ENCODE measurements around the gene DNMT3A.

The DNMT3A gene

DNA sequence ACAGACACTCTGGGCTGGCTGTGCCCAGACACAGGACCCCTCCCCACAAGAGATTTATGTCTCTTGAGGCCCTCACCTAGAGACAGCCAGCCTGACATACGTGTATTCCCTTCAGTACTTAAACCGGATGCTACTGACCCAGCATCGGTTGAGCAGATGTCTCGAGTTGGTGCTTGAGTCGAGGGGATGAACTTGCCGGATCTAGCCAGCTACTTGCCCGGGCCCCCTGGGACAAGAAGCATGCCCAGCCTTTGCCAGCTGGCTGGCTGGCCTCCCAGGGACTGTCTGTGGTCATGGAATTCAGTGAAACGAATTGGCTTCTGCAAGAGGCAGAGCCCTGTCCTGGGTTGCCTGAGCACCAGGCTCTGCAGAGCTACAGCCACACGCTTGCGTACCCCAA, 36.0 kb downstream of the DNMT3A start:
- TF ChIP-seq GATA1 (IDR thresholded peaks at IDR 0.05; ENCODE audit: low read depth, low read length) (no peak), POLR2A (IDR thresholded peaks at IDR 0.05; ENCODE audit: low read length) (no peak)
- no peak for DNase-seq

DNA sequence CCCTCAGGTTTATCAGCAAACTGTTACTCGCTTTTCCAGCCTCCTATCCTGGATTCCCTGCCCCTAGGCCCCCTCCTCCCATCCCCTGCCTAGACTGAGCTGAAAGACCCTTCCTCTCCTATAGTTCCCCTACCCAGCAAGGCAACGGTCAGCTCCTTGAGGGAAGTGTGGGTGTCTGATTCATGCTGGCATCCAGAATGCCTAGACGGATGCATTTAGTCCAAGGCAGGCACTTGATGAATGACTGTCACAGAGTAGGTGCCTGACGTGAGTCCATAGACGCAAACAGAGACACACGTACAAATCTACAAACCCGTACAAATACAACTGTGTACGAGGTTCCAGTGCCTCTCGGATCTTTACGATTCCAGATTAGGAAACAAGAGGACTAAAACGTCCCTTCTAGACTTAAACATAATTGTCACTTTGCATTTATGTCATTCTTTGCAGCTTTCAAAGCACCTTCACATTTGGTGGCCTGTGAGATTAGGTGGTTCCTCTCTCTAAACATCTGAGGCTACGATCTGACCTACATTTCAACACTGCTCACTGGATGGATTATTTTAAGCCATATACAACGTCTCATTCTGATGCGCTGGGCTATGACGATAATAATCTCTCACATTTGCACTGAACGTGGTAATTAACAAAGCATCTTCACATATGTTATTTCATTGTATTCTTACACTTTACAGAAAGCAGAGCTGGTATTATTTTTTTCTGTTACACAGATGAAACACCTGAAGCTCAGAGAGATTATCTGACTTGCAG, 36.7 kb downstream of the DNMT3A start:
- no peak for DNase-seq
- TF ChIP-seq POLR2A (IDR thresholded peaks at IDR 0.05; ENCODE audit: low read length) (no peak), GATA1 (IDR thresholded peaks at IDR 0.05; ENCODE audit: low read depth, low read length) (no peak)

DNA sequence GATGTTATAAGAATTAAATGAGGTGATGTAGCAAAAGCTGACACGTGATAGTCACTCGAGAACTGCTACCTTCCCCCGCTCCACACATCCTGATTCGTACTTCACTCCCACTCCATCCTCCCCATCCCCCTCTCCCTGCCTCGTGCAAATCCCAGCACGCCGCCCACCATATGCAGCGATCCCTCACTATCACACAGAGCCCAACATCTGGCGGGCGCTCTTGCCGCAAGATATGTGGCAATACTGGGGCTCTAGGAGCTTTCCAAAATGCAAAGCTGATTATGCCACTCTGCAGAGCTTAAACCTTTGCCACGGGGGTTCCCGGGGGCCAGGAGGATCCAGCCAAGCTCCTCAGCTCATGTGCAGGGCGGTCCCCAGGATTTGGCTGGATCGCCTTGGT, 37.4 kb downstream of the DNMT3A start:
- no peak for TF ChIP-seq GATA1 (IDR thresholded peaks at IDR 0.05; ENCODE audit: low read depth, low read length)
- no peak for DNase-seq

DNA sequence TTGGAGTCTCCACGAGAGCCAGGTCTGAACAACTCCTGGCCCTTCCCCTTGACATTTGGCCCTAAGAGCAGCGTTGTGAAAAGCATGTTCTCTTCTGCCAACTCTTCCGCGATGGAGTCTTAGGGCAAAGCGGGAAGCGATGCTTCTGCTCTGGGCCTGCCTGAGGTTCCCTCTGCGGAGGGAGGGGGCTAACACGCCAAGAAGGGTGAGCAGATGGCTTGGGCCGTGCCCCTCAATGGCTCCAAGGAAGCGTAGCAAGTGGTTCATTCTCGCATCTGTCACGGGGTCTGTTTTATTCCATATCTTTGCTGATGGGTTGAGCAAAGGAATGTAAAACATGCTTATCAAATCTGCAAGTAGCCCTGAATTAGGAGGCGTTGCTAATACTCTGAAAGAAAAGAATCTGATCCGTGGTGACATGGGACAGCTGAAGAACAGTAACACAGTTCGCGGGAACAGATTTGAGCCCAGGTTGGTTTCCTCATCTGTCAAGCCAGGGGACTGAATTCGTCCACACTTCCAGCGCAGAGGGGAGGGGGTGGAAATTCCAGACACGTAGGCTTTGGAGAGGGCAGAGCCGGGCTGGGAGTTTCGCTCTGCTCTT, 38.0 kb downstream of the DNMT3A start:
- TF ChIP-seq POLR2A (IDR thresholded peaks at IDR 0.05; ENCODE audit: low read length) (no peak), GATA1 (IDR thresholded peaks at IDR 0.05; ENCODE audit: low read depth, low read length) (no peak)
- DNase-seq, result no peak

DNA sequence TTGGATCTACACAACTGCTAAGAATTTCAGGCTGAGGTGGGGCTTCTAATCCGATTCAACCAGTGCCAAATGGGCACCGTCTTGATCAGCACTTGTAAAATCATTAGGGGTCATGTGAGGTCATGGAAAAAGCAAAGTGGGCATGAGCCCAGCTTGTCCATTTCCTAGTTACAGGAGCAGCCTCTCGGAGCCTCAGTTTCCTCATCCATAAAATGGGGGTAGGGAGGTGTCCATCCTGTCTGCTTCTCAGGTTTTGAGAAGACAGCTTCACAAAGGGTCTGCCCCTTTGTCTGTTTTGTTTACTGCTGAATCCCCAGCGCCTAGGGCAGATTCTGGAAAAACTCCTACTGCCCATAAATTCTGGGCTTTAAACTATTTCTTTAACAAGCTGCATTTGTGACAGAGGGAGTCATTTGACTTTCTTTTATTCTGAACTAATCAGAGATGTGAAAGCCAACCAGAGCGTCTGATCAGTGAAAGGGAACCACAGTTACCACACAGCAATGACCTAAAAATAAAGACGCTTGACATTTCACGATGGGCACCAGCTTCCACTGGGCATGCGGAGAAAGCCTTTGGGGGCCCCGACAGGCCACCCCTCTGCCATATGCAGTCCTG, 38.9 kb downstream of the DNMT3A start:
- TF ChIP-seq GATA1 (IDR thresholded peaks at IDR 0.05; ENCODE audit: low read depth, low read length) (no peak), POLR2A (IDR thresholded peaks at IDR 0.05; ENCODE audit: low read length) (no peak)
- DNase-seq, result no peak

DNA sequence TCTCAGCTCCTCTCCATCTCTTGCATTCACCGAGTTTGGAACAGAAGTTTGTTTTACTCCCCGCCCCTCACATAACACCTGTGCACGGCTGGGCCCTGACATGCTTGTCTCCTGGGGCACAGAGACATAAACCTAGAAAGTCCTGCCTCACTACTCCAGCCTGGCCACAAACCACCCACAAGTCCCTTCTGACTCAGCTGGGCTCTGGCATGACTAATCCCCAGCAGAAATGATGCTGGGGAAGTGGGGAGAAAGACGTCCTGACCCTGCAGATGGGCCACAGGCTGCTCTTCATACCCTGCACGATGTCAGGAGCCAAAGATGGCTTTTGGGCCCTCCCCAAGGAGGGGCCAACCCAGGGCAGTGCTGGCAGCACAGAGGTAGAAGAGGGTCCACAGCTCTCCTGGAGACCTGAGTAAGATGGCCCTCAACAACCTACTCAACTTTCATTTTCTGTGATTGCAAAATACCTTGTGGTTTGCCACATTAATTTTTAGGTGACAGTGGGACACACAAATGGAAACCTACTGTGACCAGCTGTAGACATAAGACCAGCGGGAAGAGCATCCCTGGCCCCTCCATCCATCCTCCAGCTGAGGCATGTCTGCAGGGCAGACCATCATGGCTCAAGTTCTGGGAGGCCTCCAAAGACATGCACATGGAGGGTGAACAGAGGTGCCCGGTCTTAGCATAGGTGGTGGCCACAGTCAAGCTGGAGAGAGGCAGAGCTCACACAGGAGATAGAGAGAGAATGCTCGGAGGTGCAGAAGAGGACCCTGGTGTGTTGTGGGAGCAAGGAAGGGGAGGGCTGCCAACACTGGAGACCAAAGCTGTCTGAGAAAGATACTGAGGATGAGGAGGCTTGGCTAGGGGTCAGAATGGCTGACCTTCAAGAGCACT, 40.0 kb downstream of the DNMT3A start:
- no peak for DNase-seq
- no peak for TF ChIP-seq POLR2A (IDR thresholded peaks at IDR 0.05; ENCODE audit: low read length)
- TF ChIP-seq GATA1 (IDR thresholded peaks at IDR 0.05; ENCODE audit: low read depth, low read length), result no peak

DNA sequence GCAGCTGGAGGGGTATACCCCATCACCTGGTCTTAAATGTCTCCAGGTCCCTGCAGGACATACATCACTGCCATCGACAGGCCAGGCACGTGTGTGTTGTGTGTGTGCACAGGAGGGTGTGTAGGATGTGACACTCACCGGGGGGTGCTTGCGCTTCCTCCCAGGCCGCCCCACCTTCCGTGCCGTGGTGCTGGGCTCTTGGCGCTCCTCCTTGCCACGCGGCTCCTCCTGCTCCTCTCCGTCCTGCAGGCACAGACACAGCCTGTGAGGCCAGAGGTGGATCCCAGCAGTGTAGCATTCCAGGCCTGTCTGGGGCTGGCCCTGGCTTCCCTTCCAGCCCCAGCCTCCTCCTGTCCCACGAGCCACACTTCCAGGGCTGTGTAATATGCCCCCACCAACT, 41.7 kb downstream of the DNMT3A start:
- DNase-seq, result no peak
- TF ChIP-seq GATA1 (IDR thresholded peaks at IDR 0.05; ENCODE audit: low read depth, low read length) (no peak), POLR2A (IDR thresholded peaks at IDR 0.05; ENCODE audit: low read length) (no peak)

DNA sequence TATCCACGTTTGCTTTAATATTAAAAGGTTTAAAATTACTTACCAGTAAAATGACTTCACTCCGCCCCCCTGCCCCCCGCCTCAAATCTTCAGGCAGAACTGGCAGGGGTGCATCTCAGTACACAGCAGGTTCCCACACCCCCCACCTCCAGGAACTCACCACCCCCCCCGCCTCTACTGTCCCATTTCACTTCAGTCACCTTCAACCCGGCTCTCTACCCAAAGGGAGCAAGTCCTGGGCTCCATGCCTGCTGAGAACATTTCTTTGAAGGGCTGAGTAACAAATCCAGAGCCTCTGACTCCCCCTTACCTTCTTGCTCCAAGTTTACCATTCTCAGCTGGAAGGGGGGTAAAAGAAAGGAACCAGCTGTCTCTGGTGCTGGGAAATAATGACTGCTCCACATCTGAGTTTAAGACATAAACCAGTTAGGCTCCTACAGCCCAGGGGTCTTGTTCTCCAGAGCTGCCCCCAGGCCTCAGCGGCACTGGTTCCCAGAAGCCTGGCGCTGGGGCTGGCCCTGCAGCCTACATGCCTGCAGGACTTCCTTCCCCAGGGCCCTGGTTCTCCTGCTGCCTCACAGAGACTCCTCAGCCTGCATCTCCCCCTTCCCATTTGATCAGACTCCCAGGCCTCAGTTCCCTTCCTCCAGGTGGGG, 42.8 kb downstream of the DNMT3A start:
- no peak for TF ChIP-seq POLR2A (IDR thresholded peaks at IDR 0.05; ENCODE audit: low read length)
- no peak for TF ChIP-seq GATA1 (IDR thresholded peaks at IDR 0.05; ENCODE audit: low read depth, low read length)
- no peak for DNase-seq

DNA sequence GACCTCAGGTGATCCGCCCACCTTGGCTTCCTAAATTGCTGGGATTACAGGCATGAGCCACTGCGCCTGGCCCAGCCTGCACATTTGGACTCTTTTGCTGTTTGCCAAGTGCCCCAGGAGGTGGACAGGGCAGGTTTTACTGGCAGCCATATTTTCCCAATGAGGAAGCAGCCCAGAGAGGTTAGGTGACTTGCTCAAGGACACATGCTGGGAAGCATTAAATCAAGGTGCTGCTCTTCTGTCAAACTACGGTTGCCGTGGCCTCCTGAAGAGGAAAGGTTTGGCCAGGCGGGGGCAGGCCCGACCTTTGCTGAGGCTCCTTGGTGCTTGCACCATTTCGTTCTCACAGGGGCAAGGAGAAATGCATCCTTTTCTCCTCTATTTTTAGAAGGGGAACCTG, 44.0 kb downstream of the DNMT3A start:
- TF ChIP-seq GATA1 (IDR thresholded peaks at IDR 0.05; ENCODE audit: low read depth, low read length) (no peak), POLR2A (IDR thresholded peaks at IDR 0.05; ENCODE audit: low read length) (no peak)
- no peak for DNase-seq

DNA sequence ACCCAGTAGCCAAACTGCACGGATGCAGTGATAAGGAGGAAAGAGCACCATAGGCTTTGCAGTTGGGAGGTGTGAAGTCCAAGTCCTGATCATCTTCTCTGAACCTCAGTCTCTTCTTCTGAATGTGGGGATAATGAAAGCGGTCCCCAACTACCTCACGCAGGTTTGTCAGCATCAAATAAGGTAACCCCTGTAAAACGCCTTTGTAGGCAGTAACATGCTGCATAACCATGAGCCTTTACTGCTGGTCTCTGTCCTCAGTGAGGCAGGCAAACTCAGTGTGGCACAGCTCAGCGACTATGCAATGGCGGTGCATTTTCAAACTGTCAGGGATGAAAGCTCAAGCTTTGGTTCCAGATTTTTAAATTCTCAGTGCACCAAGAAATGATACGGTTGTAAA, 46.1 kb downstream of the DNMT3A start:
- DNase-seq, result no peak
- TF ChIP-seq POLR2A (IDR thresholded peaks at IDR 0.05; ENCODE audit: low read length) (no peak), GATA1 (IDR thresholded peaks at IDR 0.05; ENCODE audit: low read depth, low read length) (no peak)

DNA sequence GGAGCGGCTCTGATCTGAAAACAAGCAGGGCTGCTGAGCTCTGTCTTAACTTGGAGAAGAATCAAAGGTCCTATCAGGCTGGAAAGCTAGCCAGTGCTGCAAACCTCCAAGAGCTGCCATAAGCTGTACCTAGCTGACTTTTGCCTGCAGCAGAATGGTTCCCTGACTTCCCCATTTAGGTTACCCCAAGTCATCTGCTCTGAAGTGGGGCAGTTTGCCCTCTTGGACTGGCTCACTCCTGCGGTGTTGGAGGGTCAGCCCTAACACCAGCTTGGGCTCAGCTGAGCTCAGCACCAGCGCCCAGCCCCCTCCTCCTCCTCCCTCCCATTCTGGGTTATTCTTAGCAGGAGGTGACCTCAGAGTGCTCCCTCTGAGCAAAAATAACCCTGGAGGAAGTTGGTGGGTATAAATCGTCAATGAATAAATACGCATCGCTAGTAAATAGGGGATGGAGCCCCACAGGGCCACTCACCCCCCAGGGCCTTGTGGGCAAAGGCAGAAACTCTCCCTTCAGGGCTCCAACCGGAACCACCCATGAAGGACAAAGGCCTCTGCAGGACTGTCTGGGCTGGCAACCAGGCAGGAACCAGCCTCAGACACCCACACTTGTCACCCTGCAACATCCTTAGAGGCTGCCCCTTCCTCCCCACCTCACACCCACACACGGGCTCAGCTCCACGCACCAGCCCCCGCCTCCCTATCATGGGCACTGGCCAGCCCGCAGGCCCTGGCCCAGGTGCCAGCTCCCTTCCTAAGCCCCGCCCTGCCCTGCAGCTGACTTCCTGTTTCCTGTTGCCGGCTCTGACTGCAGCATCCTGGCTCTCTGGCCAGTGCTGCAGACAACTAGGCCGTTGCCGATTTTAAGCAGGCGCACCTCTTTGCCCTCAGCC, 46.9 kb downstream of the DNMT3A start:
- DNase-seq, result peak; percentile 29 to 50
- no peak for TF ChIP-seq GATA1 (IDR thresholded peaks at IDR 0.05; ENCODE audit: low read depth, low read length)
- peak; percentile 37 for TF ChIP-seq POLR2A (IDR thresholded peaks at IDR 0.05; ENCODE audit: low read length)

DNA sequence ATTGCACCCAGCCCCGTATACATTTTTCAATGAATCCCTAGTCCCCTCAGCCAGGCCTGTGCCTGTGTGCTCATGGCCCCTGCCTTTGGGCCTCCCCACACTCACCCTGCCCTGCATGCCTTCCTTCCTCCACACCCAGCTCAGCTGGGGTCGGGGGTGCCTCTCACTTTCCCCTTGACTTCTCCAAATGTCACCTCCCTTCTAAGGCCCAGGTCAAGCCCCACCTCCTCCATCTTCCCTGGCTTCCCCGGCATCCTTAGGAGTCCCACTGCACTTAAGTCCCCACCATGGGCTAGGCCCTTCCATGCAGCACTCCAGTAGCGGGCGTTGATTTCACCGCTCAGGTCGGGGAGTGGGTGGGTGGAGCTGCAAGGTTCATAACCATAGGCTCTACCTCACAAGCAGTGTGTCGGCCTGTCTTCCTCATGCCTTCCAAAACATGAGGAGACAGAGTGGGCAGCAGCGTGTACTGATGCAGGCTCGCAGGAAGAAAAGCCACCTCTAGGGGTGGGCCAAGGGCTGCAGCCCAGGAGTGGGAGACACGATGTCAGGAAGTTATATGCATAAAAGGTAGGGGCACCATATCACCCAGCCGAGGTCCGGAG, 47.7 kb downstream of the DNMT3A start:
- DNase-seq, result no peak
- TF ChIP-seq POLR2A (IDR thresholded peaks at IDR 0.05; ENCODE audit: low read length) (no peak), GATA1 (IDR thresholded peaks at IDR 0.05; ENCODE audit: low read depth, low read length) (no peak)
